PC-3 (cell line): Measurements from ENCODE around the gene NOL4L. TPM values are rescaled to one million over a fixed set of nuclear protein-coding genes. Genes with fewer than 3 reads are reported as not detected.

Source experiments
- ATAC-seq: fragments of 200-7000 bp; cut with Tn5 transposase; 2 replicates; pipeline ENCODE4 v1.9.1; 2020; ENCODE audit warnings: mild to moderate bottlenecking, moderate library complexity
- BruUV-seq: library from RNA; stranded (reverse); fragments of 400-500 nt; replicated peaks from 2 replicates; lab custom pipeline; 2021; lab: Mats Ljungman, UMichigan
- CTCF ChIA-PET: fragments of 300-600 bp; sonication (Branson Sonifier 250); formaldehyde crosslinking; loops from one replicate; lab custom pipeline; 2022; ENCODE audit warnings: antibody characterized with exemption; lab: Charles Lee
- POLR2A ChIA-PET: fragments of 300-600 bp; sonication (Branson Sonifier 250); formaldehyde crosslinking; loops from one replicate; lab custom pipeline; 2022; ENCODE audit warnings: antibody characterized with exemption; ENCODE audit not compliant: unreplicated experiment; lab: Charles Lee
- DNase-seq: peaks from one replicate; pipeline ENCODE4 v3.0.0-alpha.2; 2015
- H2AFZ ChIP-seq: fragments of 300-600 bp; sonication (generic); 2 replicates; pipeline ENCODE4 v1.6.0; 2016; ENCODE audit warnings: antibody characterized with exemption, low read length
- H3F3A ChIP-seq: fragments of 300-600 bp; sonication (generic); one replicate; pipeline ENCODE4 v1.6.0; 2017; ENCODE audit warnings: antibody characterized with exemption, low read length, control low read depth, mild to moderate bottlenecking; ENCODE audit not compliant: unreplicated experiment
- H3K27ac ChIP-seq: fragments of 300-600 bp; sonication (generic); 2 replicates; pipeline ENCODE4 v1.5.1; 2016; ENCODE audit warnings: mild to moderate bottlenecking, low read length
- H3K27me3 ChIP-seq: fragments of 300-600 bp; sonication (generic); 2 replicates; pipeline ENCODE4 v1.6.1; 2016; ENCODE audit warnings: low read length, mixed read lengths
- H3K36me3 ChIP-seq: fragments of 300-600 bp; sonication (generic); 2 replicates; pipeline ENCODE4 v1.6.1; 2016; ENCODE audit warnings: low read depth, mixed run types, low read length, mixed read lengths
- H3K4me1 ChIP-seq: fragments of 300-600 bp; sonication (generic); 2 replicates; pipeline ENCODE4 v1.5.1; 2016; ENCODE audit warnings: low read length; ENCODE audit not compliant: insufficient read depth
- H3K4me2 ChIP-seq: fragments of 300-600 bp; sonication (generic); 2 replicates; pipeline ENCODE4 v1.6.0; 2016; ENCODE audit warnings: low read length
- H3K4me3 ChIP-seq: fragments of 300-600 bp; sonication (generic); 2 replicates; pipeline ENCODE4 v1.5.1; 2016; ENCODE audit warnings: mild to moderate bottlenecking, low read length, mixed read lengths
- H3K79me2 ChIP-seq: fragments of 300-600 bp; sonication (generic); 2 replicates; pipeline ENCODE4 v1.6.1; 2017; ENCODE audit warnings: low read length, mixed read lengths
- H3K9ac ChIP-seq: fragments of 300-600 bp; sonication (generic); 2 replicates; pipeline ENCODE4 v1.6.0; 2016; ENCODE audit warnings: mild to moderate bottlenecking, low read length
- H3K9me2 ChIP-seq: fragments of 300-600 bp; sonication (generic); replicated peaks from 2 replicates; pipeline ENCODE4 v1.6.1; 2016; ENCODE audit warnings: mixed run types, low read length, mixed read lengths
- H3K9me3 ChIP-seq: fragments of 300-600 bp; sonication (generic); 2 replicates; pipeline ENCODE4 v1.6.1; 2016; ENCODE audit warnings: low read length, mixed read lengths
- H4K20me1 ChIP-seq: fragments of 300-600 bp; sonication (generic); 2 replicates; pipeline ENCODE4 v1.6.1; 2016; ENCODE audit warnings: low read length, mixed read lengths
- CTCF ChIP-seq: fragments of 300-600 bp; sonication (generic); conservative IDR thresholded peaks from 2 replicates; pipeline ENCODE4 v1.5.1; 2017; ENCODE audit warnings: antibody characterized with exemption, low read depth, mild to moderate bottlenecking, low read length
- EZH2 ChIP-seq: fragments of 300-600 bp; sonication (generic); IDR thresholded peaks from one replicate; pipeline ENCODE4 v1.6.1; 2017; ENCODE audit warnings: antibody characterized with exemption, mild to moderate bottlenecking, low read length; ENCODE audit not compliant: unreplicated experiment
- EZH2phosphoT487 ChIP-seq: fragments of 300-600 bp; sonication (generic); IDR thresholded peaks from 2 replicates; pipeline ENCODE4 v1.6.1; 2018; ENCODE audit warnings: mild to moderate bottlenecking, antibody characterized with exemption, low read length, borderline replicate concordance
- intact Hi-C: fragments of 100-400 bp; cut with micrococcal nuclease; formaldehyde crosslinking; loops from 2 replicates; pipeline ENCODE4 v1.9.0; 2023
- total RNA-seq: library from RNA; depleted of rRNA; stranded (reverse); fragments of >200 nt; gene quantifications from 2 replicates; pipeline ENCODE4 v1.2.3, GENCODE V29; 2014

Gene NOL4L
- total RNA-seq, 1 experiment from 2014 or later, result 7.3 TPM

- ChIA-PET POLR2A (no interaction called here), CTCF (no interaction called here)
- DNase-seq (no peak), ATAC-seq (no peak)
- no peaks in the 10 kb centered on the region for H3K9me3 ChIP-seq
- no peak overlapping the region for H3K4me3 ChIP-seq
- no peaks in the 10 kb centered on the region for H3F3A ChIP-seq
- H3K9me2 ChIP-seq, result no peaks in the 10 kb centered on the region
- TF ChIP-seq CTCF (no peak), EZH2 (no peak), EZH2phosphoT487 (no peak)
- H3K36me3 ChIP-seq, result no peaks in the 10 kb centered on the region
- no peak overlapping the region for H2AFZ ChIP-seq
- H3K27ac ChIP-seq, result no peak overlapping the region
- no peaks in the 10 kb centered on the region for H4K20me1 ChIP-seq
- BruUV-seq, result no TSS peak
- no peaks in the 10 kb centered on the region for H3K79me2 ChIP-seq
- H3K9ac ChIP-seq, result no peak overlapping the region
- intact Hi-C loops, result no loop called here
- no peaks in the 10 kb centered on the region for H3K4me1 ChIP-seq
- H3K27me3 ChIP-seq, result no peaks in the 10 kb centered on the region
- no peak overlapping the region for H3K4me2 ChIP-seq
Measured at GRCh38 chr20:32628960-32629530, 43.9 kb upstream of the NOL4L start.

- H3K9me3 ChIP-seq, result no peaks in the 10 kb centered on the region
- TF ChIP-seq EZH2, result no peak
- TF ChIP-seq EZH2phosphoT487, result no peak
- no peak for TF ChIP-seq CTCF
- ATAC-seq (no peak), DNase-seq (no peak)
- H3K9ac ChIP-seq, result no peak overlapping the region
- no peak overlapping the region for H3K27ac ChIP-seq
- POLR2A ChIA-PET, result no interaction called here
- H3K4me3 ChIP-seq, result no peak overlapping the region
- no TSS peak for BruUV-seq
- no peaks in the 10 kb centered on the region for H3K27me3 ChIP-seq
- H3K4me1 ChIP-seq, result no peaks in the 10 kb centered on the region
- H3K36me3 ChIP-seq, result no peaks in the 10 kb centered on the region
- no peaks in the 10 kb centered on the region for H3F3A ChIP-seq
- intact Hi-C loops, result no loop called here
- no peaks in the 10 kb centered on the region for H3K9me2 ChIP-seq
- H3K4me2 ChIP-seq, result no peak overlapping the region
- CTCF ChIA-PET, result no interaction called here
- H4K20me1 ChIP-seq, result no peaks in the 10 kb centered on the region
- no peaks in the 10 kb centered on the region for H3K79me2 ChIP-seq
- H2AFZ ChIP-seq, result no peak overlapping the region
Measured at GRCh38 chr20:32626859-32627636, 41.9 kb upstream of the NOL4L start.

- H3K4me1 ChIP-seq, result no peaks in the 10 kb centered on the region
- no peaks in the 10 kb centered on the region for H3K27me3 ChIP-seq
- H2AFZ ChIP-seq, result no peak overlapping the region
- TF ChIP-seq CTCF (no peak), EZH2phosphoT487 (no peak), EZH2 (no peak)
- H3K9me2 ChIP-seq, result no peaks in the 10 kb centered on the region
- ChIA-PET POLR2A (no interaction called here), CTCF (no interaction called here)
- DNase-seq, result no peak
- ATAC-seq, result no peak
- no TSS peak for BruUV-seq
- H3K36me3 ChIP-seq, result no peaks in the 10 kb centered on the region
- H3K27ac ChIP-seq, result no peak overlapping the region
- H3K4me3 ChIP-seq, result no peak overlapping the region
- no peaks in the 10 kb centered on the region for H3K9me3 ChIP-seq
- H3K9ac ChIP-seq, result no peak overlapping the region
- intact Hi-C loops, result no loop called here
- H3F3A ChIP-seq, result no peaks in the 10 kb centered on the region
- H3K4me2 ChIP-seq, result no peak overlapping the region
- H3K79me2 ChIP-seq, result no peaks in the 10 kb centered on the region
- H4K20me1 ChIP-seq, result no peaks in the 10 kb centered on the region
Measured at GRCh38 chr20:32626407-32626806, 41.3 kb upstream of the NOL4L start.
